Duodenal mucosa (tissue), 2 donors: ENCODE results near the gene ARHGAP27.

ENCODE experiments used
- H3K27ac ChIP-seq: one replicate; pipeline ENCODE4 v1.7.0; 2013; ENCODE audit warnings: low read depth, low read length
- H3K27me3 ChIP-seq, 2 donors: one replicate each; pipeline ENCODE4 v1.7.0; 2013; ENCODE audit warnings: low read length in 2 of 2, control low read depth in 1 of 2; ENCODE audit not compliant: insufficient read depth in 2 of 2, control insufficient read depth in 1 of 2
- H3K36me3 ChIP-seq, 2 donors: one replicate each; pipeline ENCODE4 v1.7.0; 2013; ENCODE audit warnings: low read length in 2 of 2, control low read depth in 1 of 2; ENCODE audit not compliant: insufficient read depth in 2 of 2, control insufficient read depth in 1 of 2
- H3K4me1 ChIP-seq, 2 donors: one replicate each; pipeline ENCODE4 v1.7.0; 2013; ENCODE audit warnings: low read length in 2 of 2, control low read depth in 1 of 2; ENCODE audit not compliant: insufficient read depth in 2 of 2, control insufficient read depth in 1 of 2
- H3K4me3 ChIP-seq, 2 donors: one replicate each; pipeline ENCODE4 v1.7.0; 2013; ENCODE audit warnings: low read length in 2 of 2, low read depth in 1 of 2
- H3K9ac ChIP-seq, 2 donors: one replicate each; pipeline ENCODE4 v1.7.0; 2013; ENCODE audit warnings: low read length in 2 of 2, low read depth in 1 of 2
- H3K9me3 ChIP-seq, 2 donors: one replicate each; pipeline ENCODE4 v1.7.0; 2013; ENCODE audit warnings: low read length in 2 of 2, control low read depth in 1 of 2; ENCODE audit not compliant: control insufficient read depth in 1 of 2

Gene ARHGAP27

GRCh38 chr17:45438931-45439610, 6.4 kb upstream of the ARHGAP27 start:
- Histone ChIP-seq H3K4me3 (no peak overlapping the region), H3K27ac (no peak overlapping the region), H3K4me1 (peaks cover 10 to 17% of the 10 kb centered on the region in 2 donors), H3K36me3 (peaks cover 4 to 26% of the 10 kb centered on the region in 2 donors), H3K9me3 (no peaks in the 10 kb centered on the region), H3K27me3 (no peaks in the 10 kb centered on the region), H3K9ac (no peak overlapping the region)

- Histone ChIP-seq H3K27me3 (no peaks in the 10 kb centered on the region), H3K4me3 (no peak overlapping the region), H3K36me3 (peaks cover 4 to 26% of the 10 kb centered on the region in 2 donors), H3K27ac (no peak overlapping the region), H3K9ac (no peak overlapping the region), H3K4me1 (peaks cover 10 to 20% of the 10 kb centered on the region in 2 donors), H3K9me3 (no peaks in the 10 kb centered on the region)
These were observed 5.0 kb upstream of the ARHGAP27 start for GRCh38 chr17:45437465-45438283.

- Histone ChIP-seq H3K9ac (no peak overlapping the region), H3K4me3 (no peak overlapping the region), H3K27me3 (no peaks in the 10 kb centered on the region), H3K9me3 (no peaks in the 10 kb centered on the region), H3K4me1 (peaks cover 10 to 24% of the 10 kb centered on the region in 2 donors), H3K27ac (no peak overlapping the region), H3K36me3 (peaks cover 4 to 26% of the 10 kb centered on the region in 2 donors)
These were observed 4.2 kb upstream of the ARHGAP27 start for GRCh38 chr17:45436625-45437464.

GRCh38 chr17:45436161-45436560, 3.5 kb upstream of the ARHGAP27 start:
- H3K36me3 ChIP-seq: peaks cover 4 to 26% of the 10 kb centered on the region in 2 donors
- no peaks in the 10 kb centered on the region for H3K27me3 ChIP-seq
- H3K9ac ChIP-seq: no peak overlapping the region
- no peak overlapping the region for H3K4me3 ChIP-seq
- no peak overlapping the region for H3K27ac ChIP-seq
- H3K9me3 ChIP-seq: no peaks in the 10 kb centered on the region
- H3K4me1 ChIP-seq: peaks cover 10 to 24% of the 10 kb centered on the region in 2 donors

- Histone ChIP-seq H3K36me3 (peaks cover 4 to 26% of the 10 kb centered on the region in 2 donors), H3K27me3 (peaks cover 0 to 1% of the 10 kb centered on the region in 2 donors), H3K4me3 (no peak overlapping the region), H3K4me1 (peaks cover 7 to 26% of the 10 kb centered on the region in 2 donors), H3K9ac (no peak overlapping the region), H3K9me3 (no peaks in the 10 kb centered on the region), H3K27ac (no peak overlapping the region)
These were observed 2.8 kb upstream of the ARHGAP27 start for GRCh38 chr17:45435481-45435880.

GRCh38 chr17:45433159-45433535, 477 bp upstream of the ARHGAP27 start:
- no peak overlapping the region for H3K9ac ChIP-seq

GRCh38 chr17:45431531-45432404, 902 bp downstream of the ARHGAP27 start:
- H3K9me3 ChIP-seq: no peaks in the 10 kb centered on the region
- peaks cover 0 to 6% of the 10 kb centered on the region in 2 donors for H3K27me3 ChIP-seq
- H3K36me3 ChIP-seq: peaks cover 4 to 9% of the 10 kb centered on the region in 2 donors
- H3K27ac ChIP-seq: peak overlapping the region; percentile 20
- H3K9ac ChIP-seq: peak overlapping the region; percentile 32 to 70
- H3K4me1 ChIP-seq: peaks cover 21 to 39% of the 10 kb centered on the region in 2 donors
- H3K4me3 ChIP-seq: peak overlapping the region; percentile 70 to 72

More at GRCh38 chr17:45433159-45433535, 477 bp upstream of the ARHGAP27 start:
- Histone ChIP-seq H3K9me3 (no peaks in the 10 kb centered on the region), H3K4me1 (peaks cover 20 to 35% of the 10 kb centered on the region in 2 donors), H3K27ac (no peak overlapping the region), H3K36me3 (peaks cover 4 to 19% of the 10 kb centered on the region in 2 donors), H3K4me3 (no peak overlapping the region), H3K27me3 (peaks cover 0 to 6% of the 10 kb centered on the region in 2 donors)

GRCh38 chr17:45430738-45431530, 1.7 kb downstream of the ARHGAP27 start:
- H3K27me3 ChIP-seq: peaks cover 0 to 6% of the 10 kb centered on the region in 2 donors

More at GRCh38 chr17:45430738-45431530, 1.7 kb downstream of the ARHGAP27 start:
- Histone ChIP-seq H3K36me3 (peaks cover under 1% of the 10 kb centered on the region in 2 donors), H3K9ac (peak overlapping the region; percentile 32 to 70), H3K27ac (no peak overlapping the region), H3K4me1 (peaks cover 21 to 44% of the 10 kb centered on the region in 2 donors), H3K9me3 (no peaks in the 10 kb centered on the region), H3K4me3 (peak overlapping the region; percentile 70 to 72)
